Measurements from ENCODE around the gene SUSD2. TPM values are rescaled to one million over a fixed set of nuclear protein-coding genes. Genes with fewer than 3 reads are reported as not detected.
"Not testable (repeated sequence)": the region's sequence is repeated elsewhere in the genome, so short reads cannot be mapped to it uniquely, and the experiment has no call there.

SUSD2 gene
- total RNA-seq, 2 donors from 2014 or later, result 4.2 to 7.6 TPM

- no peak overlapping the region for H3K27ac ChIP-seq
- no peaks in the 10 kb centered on the region for H3K27me3 ChIP-seq
- intact Hi-C loops (cut with DNase I), result no loop called here
- peaks cover 4% of the 10 kb centered on the region for H3K4me1 ChIP-seq
- no peaks in the 10 kb centered on the region for H3K9me3 ChIP-seq
- no peak overlapping the region for H3K4me3 ChIP-seq
- WGBS, 2 donors, result 80 to 86% methylated on average over 5 to 16 of the region's 16 CpGs
- peak; percentile 2 for ATAC-seq
- H3K36me3 ChIP-seq (replicated peaks in 1 of 2; ENCODE audit: insufficient read depth in 1 of 2, low read depth in 2 of 2), result no peaks in the 10 kb centered on the region
- no peak for DNase-seq
- no peak for TF ChIP-seq CTCF (IDR thresholded peaks at IDR 0.05)
- TF ChIP-seq POLR2A (IDR thresholded peaks at IDR 0.05), result no peak
Measured at GRCh38 chr22:24180316-24181087, 785 bp upstream of the SUSD2 start.

GRCh38 chr22:24181996-24182899, 961 bp downstream of the SUSD2 start:
- DNase-seq (no peak), ATAC-seq (no peak)
- no peak overlapping the region for H3K4me3 ChIP-seq
- H3K9me3 ChIP-seq, result no peaks in the 10 kb centered on the region
- 77 to 80% methylated on average over 9 to 20 of the region's 20 CpGs for WGBS, 2 donors
- no peak overlapping the region for H3K27ac ChIP-seq
- H3K27me3 ChIP-seq, result no peaks in the 10 kb centered on the region
- no peak for TF ChIP-seq POLR2A (IDR thresholded peaks at IDR 0.05)
- TF ChIP-seq CTCF (IDR thresholded peaks at IDR 0.05), result no peak
- intact Hi-C loops (cut with DNase I), result no loop called here
- H3K36me3 ChIP-seq (replicated peaks in 1 of 2; ENCODE audit: insufficient read depth in 1 of 2, low read depth in 2 of 2), result no peaks in the 10 kb centered on the region
- H3K4me1 ChIP-seq, result peaks cover 4% of the 10 kb centered on the region

- H3K4me3 ChIP-seq; H3K9me3 ChIP-seq; H3K27me3 ChIP-seq; H3K36me3 ChIP-seq (replicated peaks in 1 of 2; ENCODE audit: insufficient read depth in 1 of 2, low read depth in 2 of 2); H3K27ac ChIP-seq; intact Hi-C loops (cut with DNase I); H3K4me1 ChIP-seq; DNase-seq; ATAC-seq: not testable (repeated sequence)
- WGBS, 2 donors, result 81% methylated on average over 8 of the region's 11 CpGs; no CpG with 5 or more reads in 1 of the 2 donors
Measured at GRCh38 chr22:24182900-24183246, 1.6 kb downstream of the SUSD2 start.

GRCh38 chr22:24183321-24184031, 2.2 kb downstream of the SUSD2 start:
- TF ChIP-seq CTCF (IDR thresholded peaks at IDR 0.05), result no peak
- TF ChIP-seq POLR2A (IDR thresholded peaks at IDR 0.05), result no peak
- H3K9me3 ChIP-seq, result no peaks in the 10 kb centered on the region
- H3K4me1 ChIP-seq, result peaks cover 4% of the 10 kb centered on the region
- ATAC-seq, result no peak
- H3K27me3 ChIP-seq, result no peaks in the 10 kb centered on the region
- 74 to 83% methylated on average over 12 to 24 of the region's 24 CpGs for WGBS, 2 donors
- no peak overlapping the region for H3K4me3 ChIP-seq
- no peak for DNase-seq
- no peak overlapping the region for H3K27ac ChIP-seq
- intact Hi-C loops (cut with DNase I), result no loop called here
- no peaks in the 10 kb centered on the region for H3K36me3 ChIP-seq (replicated peaks in 1 of 2; ENCODE audit: insufficient read depth in 1 of 2, low read depth in 2 of 2)
